GM21447 (cell line): ENCODE data around the gene TMEM132A.

Experiments
- ATAC-seq: cut with Tn5 transposase; IDR thresholded peaks from one replicate; pipeline ENCODE4 v1.9.1; 2021; ENCODE audit not compliant: unreplicated experiment

TMEM132A gene

DNA sequence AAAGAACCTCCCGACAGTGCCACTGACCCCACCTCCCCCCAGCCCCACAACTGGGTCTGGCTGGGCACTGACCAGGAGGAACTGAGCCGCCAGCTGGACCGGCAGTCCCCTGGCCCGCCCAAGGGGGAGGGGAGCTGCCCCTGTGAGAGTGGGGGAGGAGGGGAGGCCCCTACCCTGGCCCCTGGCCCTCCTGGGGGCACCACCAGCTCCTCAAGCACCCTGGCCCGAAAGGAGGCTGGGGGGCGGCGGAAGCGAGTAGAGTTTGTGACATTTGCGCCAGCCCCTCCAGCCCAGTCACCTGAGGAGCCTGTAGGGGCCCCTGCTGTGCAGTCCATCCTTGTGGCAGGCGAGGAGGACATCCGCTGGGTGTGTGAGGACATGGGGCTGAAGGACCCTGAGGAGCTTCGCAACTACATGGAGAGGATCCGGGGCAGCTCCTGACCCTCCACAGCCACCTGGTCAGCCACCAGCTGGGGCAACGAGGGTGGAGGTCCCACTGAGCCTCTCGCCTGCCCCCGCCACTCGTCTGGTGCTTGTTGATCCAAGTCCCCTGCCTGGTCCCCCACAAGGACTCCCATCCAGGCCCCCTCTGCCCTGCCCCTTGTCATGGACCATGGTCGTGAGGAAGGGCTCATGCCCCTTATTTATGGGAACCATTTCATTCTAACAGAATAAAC, 12.3 kb downstream of the TMEM132A start:
- no peak for ATAC-seq

- no peak for ATAC-seq
These were observed 12.9 kb downstream of the TMEM132A start for GRCh38 chr11:60937144-60937527.

DNA sequence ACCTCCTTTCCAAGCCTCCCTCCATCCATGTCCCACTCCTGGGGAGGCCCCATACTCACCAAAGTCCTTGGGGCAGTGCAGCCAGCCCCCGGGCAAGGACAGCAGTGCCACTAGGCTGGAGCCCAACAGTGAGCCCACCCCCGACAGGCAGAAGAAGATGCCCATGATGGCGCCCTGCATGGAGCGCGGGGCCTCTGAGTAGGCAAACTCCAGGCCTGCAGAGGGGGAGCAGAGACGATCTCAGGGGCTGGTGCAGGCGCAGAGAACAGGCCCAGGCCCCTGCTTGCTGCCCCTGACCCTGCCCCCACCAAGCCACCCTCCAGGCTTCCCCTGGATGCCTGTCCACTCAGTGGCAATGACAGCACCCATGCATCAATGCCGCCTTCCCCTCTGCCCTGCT, 13.6 kb downstream of the TMEM132A start:
- no peak for ATAC-seq

DNA sequence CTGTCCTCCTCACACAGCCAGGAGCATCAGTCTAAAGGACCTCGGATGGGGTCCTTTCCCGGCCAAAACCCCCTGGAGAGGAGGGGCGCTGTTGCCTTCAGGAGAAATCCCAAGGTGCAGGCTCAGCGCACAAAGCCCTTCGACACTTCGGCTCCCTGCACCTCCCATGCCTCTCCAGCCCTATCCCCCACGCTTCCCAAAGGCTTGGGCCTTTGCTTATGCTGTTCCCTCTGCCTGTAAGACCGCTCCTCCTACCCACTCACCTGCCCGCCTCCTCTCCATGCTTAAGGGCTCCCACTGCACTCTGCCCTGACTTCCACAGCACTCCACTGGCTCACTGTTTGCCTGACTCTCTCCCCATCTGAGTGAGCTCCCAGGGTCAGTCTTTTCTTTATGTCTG, 14.2 kb downstream of the TMEM132A start:
- ATAC-seq, result no peak

DNA sequence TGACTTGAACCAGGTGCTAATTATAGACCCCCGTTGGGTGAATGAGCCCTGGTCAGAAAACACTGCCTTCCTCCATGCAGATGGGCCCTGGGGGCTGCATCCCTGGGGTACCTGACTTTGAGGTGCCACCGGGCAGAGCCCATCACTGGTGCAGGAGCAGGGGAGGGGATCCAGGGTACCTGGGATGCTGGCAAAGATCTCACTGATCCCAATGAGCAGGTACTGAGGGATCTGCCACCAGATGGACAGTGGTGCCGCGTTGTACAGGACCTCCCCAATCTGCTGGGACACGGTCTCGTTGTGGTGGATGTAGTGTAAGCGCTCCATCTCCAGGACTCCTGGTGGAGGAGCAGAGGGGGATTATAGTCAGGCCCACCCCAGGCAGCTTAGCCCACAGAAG, 15.0 kb downstream of the TMEM132A start:
- no peak for ATAC-seq

GRCh38 chr11:60939855-60940254, 15.6 kb downstream of the TMEM132A start:
- no peak for ATAC-seq

DNA sequence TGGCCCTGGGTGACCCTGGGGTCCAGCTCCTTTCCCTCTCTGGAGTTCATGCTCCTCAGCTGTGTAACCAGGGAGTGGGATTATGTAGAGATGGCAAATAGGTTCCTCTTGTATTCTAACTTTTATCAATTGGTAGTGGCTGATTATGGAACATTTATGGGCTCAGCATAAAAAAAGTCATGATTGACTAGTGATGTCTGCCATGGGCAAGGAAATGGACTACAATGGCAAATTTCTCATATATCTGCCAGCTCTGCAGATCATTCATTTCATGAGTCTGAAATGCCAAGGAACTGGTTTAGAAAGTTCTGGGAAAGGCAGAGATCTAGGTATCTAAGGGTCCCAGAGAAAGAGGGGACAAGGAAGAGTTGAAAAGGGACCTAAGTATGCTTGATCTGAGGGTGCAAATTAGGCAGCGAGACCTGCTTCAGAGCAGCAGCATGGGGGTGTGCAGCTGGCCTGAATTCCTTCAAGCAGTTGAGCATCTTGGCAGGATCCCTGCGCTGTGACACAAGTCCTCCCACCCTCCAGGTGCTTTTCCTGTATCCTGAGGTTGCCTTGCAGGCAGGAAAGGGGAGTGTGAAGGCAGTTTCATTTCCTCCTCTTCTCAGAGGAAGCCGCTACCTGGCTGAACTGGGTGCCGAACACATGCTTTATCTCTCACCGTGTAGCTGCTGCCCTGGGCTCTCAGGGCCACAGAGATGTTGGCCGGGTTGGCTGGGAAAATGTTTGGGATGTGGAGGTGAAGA, 17.3 kb downstream of the TMEM132A start:
- ATAC-seq, result no peak

GRCh38 chr11:60942219-60942618, 18.0 kb downstream of the TMEM132A start:
- no peak for ATAC-seq

GRCh38 chr11:60942970-60943565, 18.8 kb downstream of the TMEM132A start:
- no peak for ATAC-seq

- no peak for ATAC-seq
These were observed 20.4 kb downstream of the TMEM132A start for GRCh38 chr11:60944490-60945294.

DNA sequence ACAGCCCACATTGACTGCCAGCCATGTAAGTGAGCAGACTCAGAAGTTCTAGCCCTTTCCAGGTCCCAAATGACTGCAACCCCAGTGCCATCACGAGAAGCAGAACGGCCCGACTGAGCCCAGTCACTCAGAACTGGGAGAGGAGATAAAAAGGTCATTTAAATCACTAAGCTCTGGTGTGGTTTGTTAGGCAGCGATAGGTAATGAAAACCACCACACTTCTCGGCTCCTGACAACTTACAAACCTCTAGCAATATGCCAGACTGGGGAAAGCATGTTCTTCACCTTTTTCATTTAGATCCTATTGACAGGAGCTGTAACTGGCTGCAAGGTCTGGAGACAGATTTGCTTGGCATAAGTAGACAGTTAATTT, 21.0 kb downstream of the TMEM132A start:
- ATAC-seq, result no peak

DNA sequence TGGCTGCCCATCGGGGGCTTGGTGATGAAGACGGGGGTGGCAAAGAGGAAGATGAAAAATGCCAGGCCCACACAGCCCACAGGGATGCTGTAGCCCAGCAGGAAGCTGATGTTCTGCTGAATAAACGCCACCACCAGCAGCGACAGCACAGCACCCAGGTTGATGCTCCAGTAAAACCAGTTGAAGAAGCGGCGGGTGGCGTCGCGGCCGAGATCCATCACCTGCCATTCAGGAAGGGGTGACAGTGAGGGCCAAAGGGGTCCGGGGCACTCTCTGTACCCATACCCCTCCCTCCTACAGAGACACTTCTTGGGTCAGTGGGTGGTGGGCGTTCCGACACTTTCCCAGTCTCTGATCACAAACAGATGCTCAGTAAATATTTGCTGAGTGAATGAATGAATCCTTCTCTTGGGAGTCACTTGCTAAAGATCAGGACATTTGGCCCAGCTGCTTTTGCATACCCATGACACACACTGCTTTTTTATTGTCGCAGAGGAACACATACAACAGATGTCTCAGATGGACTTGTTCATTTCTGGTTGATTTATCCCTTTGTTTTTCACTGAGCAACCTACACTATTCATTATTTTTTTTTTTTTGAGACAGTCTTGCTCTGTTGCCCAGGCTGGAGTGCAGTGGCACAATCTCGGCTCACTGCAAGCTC, 22.5 kb downstream of the TMEM132A start:
- no peak for ATAC-seq

GRCh38 chr11:60947700-60948099, 23.4 kb downstream of the TMEM132A start:
- ATAC-seq, result no peak

DNA sequence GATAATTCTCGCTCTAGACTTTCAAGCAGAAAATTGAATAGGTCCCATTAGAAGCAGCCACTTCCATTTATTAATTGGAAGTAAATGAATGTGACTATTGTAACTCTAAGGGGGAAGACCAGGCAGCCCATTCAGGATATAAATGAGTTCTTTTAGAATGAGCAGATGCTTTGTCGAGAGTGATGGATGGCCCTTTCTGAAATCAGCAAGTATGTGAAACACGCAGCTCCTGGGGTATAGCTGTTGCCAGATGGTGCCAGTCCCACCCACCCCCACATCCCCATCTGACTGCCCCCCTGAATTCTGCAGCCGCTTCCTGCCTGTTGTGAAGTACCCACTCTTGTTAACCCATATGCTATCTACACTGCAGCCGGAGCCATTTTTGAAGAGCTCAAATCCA, 24.0 kb downstream of the TMEM132A start:
- no peak for ATAC-seq

DNA sequence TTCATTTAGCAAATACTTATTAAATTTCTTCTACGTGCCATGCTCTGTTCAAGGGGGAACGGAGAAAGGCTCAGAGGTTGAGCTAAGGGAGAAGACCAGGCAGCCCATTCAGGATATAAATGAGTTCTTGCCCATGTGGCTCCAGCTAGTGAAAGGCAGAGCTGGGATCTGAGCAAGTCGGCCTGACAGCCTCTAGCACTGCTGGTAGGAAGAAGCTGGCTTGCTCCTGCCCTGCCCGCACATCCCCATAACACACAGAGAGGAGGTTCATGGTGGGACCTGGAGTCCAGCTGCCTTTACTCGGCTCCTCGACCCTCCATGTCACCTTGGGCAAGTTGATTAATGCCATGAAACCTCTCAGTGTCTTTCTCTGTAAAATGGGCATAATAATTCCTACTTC, 25.8 kb downstream of the TMEM132A start:
- ATAC-seq, result no peak

GRCh38 chr11:60950933-60951605, 26.8 kb downstream of the TMEM132A start:
- no peak for ATAC-seq

DNA sequence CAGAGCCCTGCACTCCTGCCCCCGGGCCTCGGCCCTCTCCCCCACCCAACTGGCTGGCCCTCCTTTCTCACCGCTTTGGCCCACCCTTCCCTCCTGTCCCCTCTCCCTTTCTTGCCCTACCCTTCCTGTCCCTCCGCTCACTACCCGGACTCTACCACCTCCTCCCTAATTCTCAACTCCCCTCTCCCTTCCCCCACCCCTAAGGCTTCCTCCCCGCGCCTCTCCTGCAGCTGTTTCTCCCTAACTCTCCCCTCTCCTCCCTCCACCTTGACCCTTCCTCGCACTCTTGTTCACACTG, 27.3 kb downstream of the TMEM132A start:
- no peak for ATAC-seq

GRCh38 chr11:60951904-60952741, 27.9 kb downstream of the TMEM132A start, which contains the start of gene SLC15A3:
Gene SLC15A3 (minus strand): TSS chr11:60952176. CDS start chr11:60951551, 625 bp downstream.
- peak; percentile 73 for ATAC-seq

DNA sequence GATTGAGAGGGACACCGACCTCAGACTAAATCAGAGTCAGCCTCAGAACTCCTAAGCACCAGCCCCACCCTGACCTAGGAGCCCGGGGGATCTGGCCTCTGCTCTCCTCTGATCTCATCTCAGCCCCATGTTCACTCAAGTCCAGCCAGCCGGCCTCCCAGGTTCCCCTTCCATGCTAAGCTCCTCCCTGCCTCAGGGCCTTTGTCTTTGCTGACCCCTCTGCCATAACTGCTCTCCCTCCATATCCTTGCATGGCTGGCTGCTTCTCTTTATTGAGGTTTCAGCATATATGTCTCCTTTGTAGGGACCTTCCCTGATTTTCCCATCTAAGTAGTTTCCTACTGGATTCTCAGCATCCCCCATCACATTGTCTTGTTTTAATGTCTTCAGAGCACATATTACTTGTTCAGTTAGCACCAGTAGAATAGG, 28.5 kb downstream of the TMEM132A start:
- no peak for ATAC-seq

GRCh38 chr11:60953781-60954180, 29.5 kb downstream of the TMEM132A start:
- no peak for ATAC-seq
